ENCODE measurements around the gene VPS33A. TPM values are rescaled to one million over a fixed set of nuclear protein-coding genes. Genes with fewer than 3 reads are reported as not detected.
A peak's percentile ranks its signal among the peaks of the same experiment; 100 is the strongest.

Gene VPS33A
- 38.1 TPM for polyA plus RNA-seq (2013, experiment 1 of 2)
- polyA plus RNA-seq (2013, experiment 2 of 2) = 34.0 TPM

DNA sequence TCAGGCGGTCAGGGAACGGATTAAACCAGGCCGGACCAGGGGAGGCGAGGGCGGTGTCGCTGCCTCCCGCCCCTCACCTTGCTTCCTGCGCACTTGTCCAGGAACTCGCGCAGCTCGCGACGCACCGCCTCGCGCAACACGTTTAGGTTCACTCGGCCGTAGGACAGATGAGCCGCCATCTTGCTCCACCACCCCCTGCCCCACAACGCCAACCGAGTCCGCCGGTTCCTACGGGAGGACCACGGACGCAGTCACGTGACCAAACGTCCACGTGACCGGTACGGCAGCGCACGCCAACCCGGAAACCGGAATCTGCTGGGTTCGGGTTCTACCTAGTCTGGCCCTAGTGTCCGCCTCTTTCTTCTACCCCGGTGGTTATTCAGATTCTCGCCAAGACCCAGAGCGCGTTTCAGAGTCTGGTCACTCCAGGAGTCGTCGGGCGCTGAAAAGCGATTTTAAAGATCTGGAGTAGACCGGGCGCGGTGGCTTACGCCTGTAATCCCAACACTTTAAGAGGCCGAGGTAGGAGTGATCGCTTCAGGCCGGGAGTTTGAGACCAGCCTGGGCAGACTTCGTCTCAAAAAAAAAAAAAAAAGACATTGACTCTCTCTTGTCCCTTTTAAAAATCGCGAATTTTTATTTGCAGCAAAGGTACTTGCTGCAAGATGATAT, at the start of gene VPS33A:
TSS of gene VPS33A (minus strand) at position 265 of the 672 bp plus-strand sequence. CDS start at position 179, 86 bp downstream.
- Histone ChIP-seq H3K9me3 (ENCODE audit: insufficient read depth, low read depth, low read length) (no peaks in the 10 kb centered on the region), H3K27me3 (ENCODE audit: insufficient read depth, low read length) (no peaks in the 10 kb centered on the region), H3K9ac (ENCODE audit: low read depth, low read length) (peak within 1 kb of the TSS; percentile 91), H3K4me1 (ENCODE audit: insufficient read depth, low read length) (peaks cover 3% of the 10 kb centered on the region; the same call in 1 of the 2 replicates), H3K27ac (ENCODE audit: low read depth, low read length) (peak within 1 kb of the TSS; percentile 86), H3K36me3 (ENCODE audit: insufficient read depth, low read length) (peaks cover 24% of the 10 kb centered on the region), H3K4me3 (ENCODE audit: low read length) (peak within 1 kb of the TSS; percentile 84)
- WGBS = under 1% methylated on average over 56 of the region's 56 CpGs

DNA sequence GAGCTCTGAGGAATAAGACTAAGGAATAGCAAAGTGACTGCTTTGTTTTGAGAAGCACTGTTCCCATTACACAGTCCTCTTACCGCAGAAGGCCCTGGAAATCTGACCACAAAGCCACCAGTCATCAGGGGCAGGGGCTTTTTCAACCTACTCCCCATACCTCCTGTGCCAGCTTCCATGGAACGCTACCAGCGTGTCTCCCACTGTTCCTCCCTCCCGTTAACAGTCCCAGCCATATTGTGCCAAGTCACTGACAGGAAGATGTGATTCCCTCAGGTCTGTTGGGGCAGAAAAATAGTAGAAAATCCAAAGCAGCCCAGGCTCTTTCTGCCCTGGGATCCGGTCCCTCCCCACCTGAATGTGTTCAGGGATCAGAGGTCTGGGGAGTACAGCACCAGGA, 46.6 kb upstream of the VPS33A start:
- Histone ChIP-seq H3K4me3 (ENCODE audit: low read length) (no peak overlapping the region), H3K36me3 (ENCODE audit: insufficient read depth, low read length) (peaks cover 32% of the 10 kb centered on the region; the same call in 1 of the 2 replicates), H3K9me3 (ENCODE audit: insufficient read depth, low read depth, low read length) (no peaks in the 10 kb centered on the region), H3K4me1 (ENCODE audit: insufficient read depth, low read length) (no peaks in the 10 kb centered on the region), H3K27me3 (ENCODE audit: insufficient read depth, low read length) (no peaks in the 10 kb centered on the region), H3K9ac (ENCODE audit: low read depth, low read length) (no peak overlapping the region), H3K27ac (ENCODE audit: low read depth, low read length) (no peak overlapping the region)
- WGBS = 95% methylated on average over 5 of the region's 5 CpGs

DNA sequence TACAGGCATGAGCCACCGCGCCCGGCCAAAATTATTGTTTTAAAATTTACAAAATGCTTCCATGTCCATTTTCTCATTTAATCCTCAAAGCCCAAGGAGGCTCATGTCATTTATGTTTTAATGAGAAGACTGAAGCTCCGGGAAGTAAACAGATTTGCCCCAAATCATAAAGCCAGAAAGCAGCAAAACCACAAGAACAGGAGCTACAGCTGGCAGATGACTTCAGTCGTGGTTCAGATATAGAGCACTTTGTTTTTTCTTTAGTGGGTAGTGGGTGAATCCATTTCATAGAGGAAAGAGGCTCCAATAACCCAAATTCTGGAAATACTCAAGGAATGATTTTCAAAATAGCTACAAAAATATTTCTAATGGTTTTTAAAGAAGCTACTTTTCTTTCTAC, 45.4 kb upstream of the VPS33A start:
- peaks cover 26% of the 10 kb centered on the region; the same call in 1 of the 2 replicates for H3K36me3 ChIP-seq (ENCODE audit: insufficient read depth, low read length)
- H3K9me3 ChIP-seq (ENCODE audit: insufficient read depth, low read depth, low read length) = no peaks in the 10 kb centered on the region
- H3K27me3 ChIP-seq (ENCODE audit: insufficient read depth, low read length) = no peaks in the 10 kb centered on the region
- no peaks in the 10 kb centered on the region for H3K4me1 ChIP-seq (ENCODE audit: insufficient read depth, low read length)
- H3K4me3 ChIP-seq (ENCODE audit: low read length) = no peak overlapping the region
- no peak overlapping the region for H3K9ac ChIP-seq (ENCODE audit: low read depth, low read length)
- WGBS = 98% methylated on average over 5 of the region's 5 CpGs
- no peak overlapping the region for H3K27ac ChIP-seq (ENCODE audit: low read depth, low read length)

DNA sequence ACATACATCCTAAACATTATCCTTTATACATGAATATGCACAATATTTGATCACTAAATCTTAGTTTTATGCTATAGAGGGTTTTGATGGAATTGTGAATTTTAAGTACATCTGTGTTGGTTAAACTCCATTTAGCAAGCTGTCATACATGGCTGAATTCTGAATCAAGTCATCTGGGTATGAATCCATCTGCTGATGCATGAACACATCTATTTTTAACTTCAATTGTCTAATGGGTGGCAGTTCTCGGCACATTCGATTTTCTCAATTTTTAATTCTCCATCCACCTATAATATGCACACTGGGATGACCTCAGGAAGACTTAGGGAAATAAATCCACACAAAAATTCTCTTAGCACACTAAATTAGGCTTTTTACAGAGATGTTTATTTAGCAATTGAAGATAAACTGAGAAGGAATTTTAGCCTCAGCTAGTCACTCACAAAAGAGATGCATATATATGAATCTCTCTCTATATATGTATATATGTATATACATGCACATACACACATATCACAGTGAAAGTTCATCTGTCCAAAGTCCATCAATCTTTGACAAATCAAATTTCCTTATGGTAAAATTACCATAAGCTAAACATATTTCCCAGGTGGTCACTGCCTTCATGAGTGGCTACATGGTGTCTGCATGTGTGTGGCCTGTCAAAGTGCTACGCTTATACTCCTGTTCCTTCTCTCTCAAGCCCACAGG, 44.5 kb upstream of the VPS33A start:
- Histone ChIP-seq H3K9me3 (ENCODE audit: insufficient read depth, low read depth, low read length) (no peaks in the 10 kb centered on the region), H3K27ac (ENCODE audit: low read depth, low read length) (no peak overlapping the region), H3K27me3 (ENCODE audit: insufficient read depth, low read length) (no peaks in the 10 kb centered on the region), H3K4me1 (ENCODE audit: insufficient read depth, low read length) (no peaks in the 10 kb centered on the region), H3K36me3 (ENCODE audit: insufficient read depth, low read length) (peaks cover 17% of the 10 kb centered on the region; the same call in 1 of the 2 replicates), H3K4me3 (ENCODE audit: low read length) (no peak overlapping the region), H3K9ac (ENCODE audit: low read depth, low read length) (no peak overlapping the region)
- WGBS = 93% methylated on average over 3 of the region's 3 CpGs

DNA sequence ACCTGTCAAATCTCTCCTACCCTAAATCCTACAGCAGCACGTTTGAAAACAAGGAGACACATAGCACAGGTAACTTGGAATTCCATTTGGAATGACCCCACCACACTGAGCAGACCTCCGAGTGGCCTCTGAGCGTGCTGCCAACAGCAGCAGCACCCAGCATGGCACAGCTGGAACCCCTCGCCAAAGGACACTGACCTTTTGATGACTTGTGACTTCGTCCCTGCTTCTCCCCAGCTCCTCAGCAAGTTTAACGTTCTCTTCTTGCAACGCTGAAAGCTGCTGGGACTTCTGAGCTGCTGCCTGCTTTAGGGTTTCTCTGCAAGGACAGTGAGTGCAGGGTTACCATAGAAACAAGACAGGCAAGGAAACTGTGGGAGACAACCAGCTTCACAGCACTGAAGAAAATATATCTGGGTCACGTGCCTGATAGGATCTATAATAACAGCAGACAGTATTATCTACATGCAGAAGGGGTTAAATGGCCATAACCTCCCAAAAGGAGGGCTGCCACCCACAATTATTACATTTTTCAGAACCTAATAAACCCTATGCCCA, 43.3 kb upstream of the VPS33A start:
- H3K27ac ChIP-seq (ENCODE audit: low read depth, low read length) = no peak overlapping the region
- H3K4me3 ChIP-seq (ENCODE audit: low read length) = no peak overlapping the region
- no peaks in the 10 kb centered on the region for H3K27me3 ChIP-seq (ENCODE audit: insufficient read depth, low read length)
- peaks cover 14% of the 10 kb centered on the region; the same call in 1 of the 2 replicates for H3K36me3 ChIP-seq (ENCODE audit: insufficient read depth, low read length)
- H3K9me3 ChIP-seq (ENCODE audit: insufficient read depth, low read depth, low read length) = no peaks in the 10 kb centered on the region
- no peaks in the 10 kb centered on the region for H3K4me1 ChIP-seq (ENCODE audit: insufficient read depth, low read length)
- 92% methylated on average over 8 of the region's 8 CpGs for WGBS
- H3K9ac ChIP-seq (ENCODE audit: low read depth, low read length) = no peak overlapping the region

DNA sequence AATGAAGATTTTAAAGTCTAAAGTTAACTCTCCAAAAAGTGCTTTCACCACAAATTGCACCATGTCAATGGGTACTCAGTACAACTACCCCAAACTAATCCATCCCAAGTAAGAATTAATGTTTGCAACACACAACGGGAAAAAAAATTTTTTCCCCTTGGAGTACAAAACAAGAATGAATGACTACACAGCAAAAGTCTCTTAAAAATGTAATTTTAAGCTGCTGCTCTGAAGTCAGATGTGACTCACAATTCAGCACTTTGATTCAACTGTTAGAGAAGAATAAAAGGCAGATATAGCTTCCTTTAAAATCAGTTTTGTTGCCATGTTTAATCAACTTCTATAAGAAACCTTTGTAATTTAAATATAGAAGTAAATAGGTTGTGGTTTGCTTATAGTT, 42.5 kb upstream of the VPS33A start:
- Histone ChIP-seq H3K9ac (ENCODE audit: low read depth, low read length) (no peak overlapping the region), H3K27me3 (ENCODE audit: insufficient read depth, low read length) (no peaks in the 10 kb centered on the region), H3K9me3 (ENCODE audit: insufficient read depth, low read depth, low read length) (no peaks in the 10 kb centered on the region), H3K4me1 (ENCODE audit: insufficient read depth, low read length) (no peaks in the 10 kb centered on the region), H3K4me3 (ENCODE audit: low read length) (no peak overlapping the region), H3K27ac (ENCODE audit: low read depth, low read length) (no peak overlapping the region), H3K36me3 (ENCODE audit: insufficient read depth, low read length) (peaks cover 14% of the 10 kb centered on the region; the same call in 1 of the 2 replicates)
- WGBS = 83% methylated on average over 1 of the region's 1 CpG

DNA sequence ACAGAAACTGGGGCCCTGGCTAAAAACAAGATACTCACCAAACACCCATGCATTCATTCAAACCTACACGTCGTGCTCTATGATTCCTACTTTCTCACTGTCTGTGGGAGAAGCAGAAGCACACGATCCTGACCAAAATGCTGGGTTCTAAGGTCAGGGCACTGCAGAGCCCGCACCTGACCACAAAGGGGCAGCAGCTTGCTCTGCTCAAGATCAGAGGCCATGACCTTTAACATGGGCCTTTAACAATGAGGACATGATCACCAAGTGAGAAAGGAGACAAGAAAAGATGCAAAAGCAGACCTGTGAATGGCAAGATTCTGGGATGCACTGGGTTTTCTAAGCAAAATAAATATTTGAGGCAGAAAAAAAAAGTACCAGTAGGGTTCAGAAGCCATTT, 40.1 kb upstream of the VPS33A start:
- Histone ChIP-seq H3K4me1 (ENCODE audit: insufficient read depth, low read length) (no peaks in the 10 kb centered on the region), H3K9me3 (ENCODE audit: insufficient read depth, low read depth, low read length) (no peaks in the 10 kb centered on the region), H3K27ac (ENCODE audit: low read depth, low read length) (no peak overlapping the region), H3K36me3 (ENCODE audit: insufficient read depth, low read length) (peaks cover 17% of the 10 kb centered on the region; the same call in 1 of the 2 replicates), H3K9ac (ENCODE audit: low read depth, low read length) (no peak overlapping the region), H3K27me3 (ENCODE audit: insufficient read depth, low read length) (no peaks in the 10 kb centered on the region), H3K4me3 (ENCODE audit: low read length) (no peak overlapping the region)
- 79% methylated on average over 4 of the region's 4 CpGs for WGBS

DNA sequence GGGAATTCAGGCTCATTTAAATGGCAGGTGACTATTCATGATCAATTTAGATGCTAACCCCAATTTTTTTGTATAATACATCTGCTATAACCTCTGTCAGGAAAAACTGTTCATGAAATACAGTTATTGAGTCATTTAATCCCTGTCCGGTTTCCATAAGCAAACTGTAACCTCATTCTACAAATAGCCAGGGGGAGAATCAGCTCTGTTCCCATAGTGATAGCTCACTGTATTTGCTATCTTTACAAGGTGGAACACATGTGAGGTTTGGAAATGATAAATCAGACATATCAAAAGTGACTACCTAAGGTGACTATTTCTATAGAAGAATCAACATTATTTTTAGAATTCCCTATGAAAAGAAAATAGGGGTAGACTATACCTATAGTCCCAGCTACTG, 38.6 kb upstream of the VPS33A start:
- Histone ChIP-seq H3K9ac (ENCODE audit: low read depth, low read length) (no peak overlapping the region), H3K4me3 (ENCODE audit: low read length) (no peak overlapping the region), H3K9me3 (ENCODE audit: insufficient read depth, low read depth, low read length) (no peaks in the 10 kb centered on the region), H3K36me3 (ENCODE audit: insufficient read depth, low read length) (peaks cover 17% of the 10 kb centered on the region; the same call in 1 of the 2 replicates), H3K27me3 (ENCODE audit: insufficient read depth, low read length) (no peaks in the 10 kb centered on the region), H3K4me1 (ENCODE audit: insufficient read depth, low read length) (no peaks in the 10 kb centered on the region), H3K27ac (ENCODE audit: low read depth, low read length) (no peak overlapping the region)
- WGBS = 87% methylated on average over 1 of the region's 1 CpG

DNA sequence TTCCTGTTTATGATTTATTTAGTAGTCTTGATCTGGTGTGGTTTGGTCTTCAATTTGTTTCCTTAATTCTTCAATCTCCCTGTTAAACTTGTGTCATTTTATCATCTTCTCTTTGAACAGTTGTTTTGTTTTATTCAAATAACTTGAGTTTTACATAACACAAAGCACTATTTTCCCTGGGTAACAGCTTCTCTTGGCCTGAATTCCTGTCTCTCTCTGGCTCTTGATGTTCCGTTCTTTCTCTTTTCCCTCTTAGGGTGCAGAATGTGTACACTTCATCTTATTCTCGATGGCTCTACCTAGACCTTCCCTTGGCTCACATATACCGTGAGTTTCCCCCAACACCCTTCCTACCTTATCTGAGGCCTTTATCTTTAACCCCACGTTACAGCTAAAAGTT, 36.8 kb upstream of the VPS33A start:
- H3K4me1 ChIP-seq (ENCODE audit: insufficient read depth, low read length) = no peaks in the 10 kb centered on the region
- no peak overlapping the region for H3K9ac ChIP-seq (ENCODE audit: low read depth, low read length)
- no peaks in the 10 kb centered on the region for H3K9me3 ChIP-seq (ENCODE audit: insufficient read depth, low read depth, low read length)
- peaks cover 4% of the 10 kb centered on the region; the same call in 1 of the 2 replicates for H3K36me3 ChIP-seq (ENCODE audit: insufficient read depth, low read length)
- H3K27ac ChIP-seq (ENCODE audit: low read depth, low read length) = no peak overlapping the region
- no peaks in the 10 kb centered on the region for H3K27me3 ChIP-seq (ENCODE audit: insufficient read depth, low read length)
- no peak overlapping the region for H3K4me3 ChIP-seq (ENCODE audit: low read length)
- 90% methylated on average over 4 of the region's 4 CpGs for WGBS

DNA sequence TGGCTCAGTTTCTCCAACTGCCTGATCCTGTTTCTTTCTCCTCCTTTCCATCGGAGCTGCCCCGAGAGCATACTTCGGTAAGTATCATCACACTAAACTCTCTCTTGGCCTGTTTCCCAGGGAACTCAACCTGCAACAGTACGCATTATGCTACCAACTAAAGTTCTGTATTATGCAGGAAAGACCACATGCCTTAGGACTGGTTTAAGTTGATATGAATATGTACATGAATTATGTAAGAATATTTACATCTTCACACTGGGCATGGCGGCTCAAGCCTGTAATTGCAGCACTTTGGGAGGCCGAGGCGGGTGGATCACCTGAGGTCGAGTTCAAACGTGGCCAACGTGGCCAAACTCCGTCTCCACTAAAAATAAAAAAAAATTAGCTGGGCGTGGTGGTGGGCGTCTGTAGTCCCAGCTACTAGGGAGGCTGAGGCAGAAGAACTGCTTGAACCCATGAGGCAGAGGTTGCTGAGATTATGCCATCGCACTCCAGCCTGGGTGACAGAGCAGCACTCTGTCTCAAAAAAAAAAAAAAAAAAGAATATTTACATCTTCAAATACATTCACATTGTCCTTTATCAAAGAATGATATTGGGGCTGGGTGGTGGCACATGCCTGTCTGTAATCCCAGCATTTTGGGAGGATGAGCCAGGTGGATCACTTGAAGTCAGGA, 31.9 kb upstream of the VPS33A start:
- Histone ChIP-seq H3K4me1 (ENCODE audit: insufficient read depth, low read length) (no peaks in the 10 kb centered on the region), H3K36me3 (ENCODE audit: insufficient read depth, low read length) (peaks cover 8% of the 10 kb centered on the region), H3K9ac (ENCODE audit: low read depth, low read length) (no peak overlapping the region), H3K4me3 (ENCODE audit: low read length) (no peak overlapping the region), H3K27ac (ENCODE audit: low read depth, low read length) (no peak overlapping the region), H3K27me3 (ENCODE audit: insufficient read depth, low read length) (no peaks in the 10 kb centered on the region), H3K9me3 (ENCODE audit: insufficient read depth, low read depth, low read length) (no peaks in the 10 kb centered on the region)
- WGBS = 95% methylated on average over 13 of the region's 14 CpGs

DNA sequence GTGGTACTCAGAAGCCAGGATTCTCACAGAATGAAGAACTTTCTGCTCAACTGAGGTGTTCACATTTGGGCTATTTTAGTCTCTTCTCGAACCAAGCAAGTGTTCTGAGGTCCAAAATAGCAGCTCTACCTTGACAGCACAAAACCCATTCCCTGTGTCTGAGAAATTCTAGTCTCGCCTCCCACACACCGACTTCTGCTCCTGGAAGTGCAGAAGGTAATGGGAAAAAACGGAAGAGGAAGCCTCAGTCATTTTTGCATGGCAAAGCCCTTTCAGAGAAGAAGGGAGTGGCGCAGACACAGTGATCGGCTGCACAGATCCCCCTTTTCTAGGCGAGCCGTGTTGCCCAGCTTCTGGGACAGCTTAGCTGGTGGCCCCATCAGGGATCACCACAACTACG, 31.2 kb upstream of the VPS33A start:
- H3K27ac ChIP-seq (ENCODE audit: low read depth, low read length) = no peak overlapping the region
- no peaks in the 10 kb centered on the region for H3K9me3 ChIP-seq (ENCODE audit: insufficient read depth, low read depth, low read length)
- H3K4me3 ChIP-seq (ENCODE audit: low read length) = no peak overlapping the region
- no peak overlapping the region for H3K9ac ChIP-seq (ENCODE audit: low read depth, low read length)
- H3K36me3 ChIP-seq (ENCODE audit: insufficient read depth, low read length) = peaks cover 8% of the 10 kb centered on the region
- whole genome bisulfite sequencing = 96% methylated on average over 9 of the region's 9 CpGs
- no peaks in the 10 kb centered on the region for H3K27me3 ChIP-seq (ENCODE audit: insufficient read depth, low read length)
- H3K4me1 ChIP-seq (ENCODE audit: insufficient read depth, low read length) = no peaks in the 10 kb centered on the region

Data from HUES64 (cell line).